DMS153 treated with DMSO at 0.1 percent for 48 hours (cell line): ENCODE measurements around the gene EMC6.
"Not testable (repeated sequence)": the region's sequence is repeated elsewhere in the genome, so short reads cannot be mapped to it uniquely, and the experiment has no call there.

ENCODE experiments used
- DNase-seq: peaks from one replicate; lab custom pipeline; 2025; ENCODE audit not compliant: unreplicated experiment; lab: John Stamatoyannopoulos, UW

The EMC6 gene

GRCh38 chr17:3704931-3705717 is 36.5 kb downstream of the EMC6 start:
- DNase-seq, result no peak

GRCh38 chr17:3705718-3705984 is 37.0 kb downstream of the EMC6 start:
- DNase-seq, result not testable (repeated sequence)

GRCh38 chr17:3708366-3708765 is 39.8 kb downstream of the EMC6 start:
- no peak for DNase-seq

- no peak for DNase-seq
Measured at GRCh38 chr17:3710951-3711383, 42.4 kb downstream of the EMC6 start.

GRCh38 chr17:3712811-3713463 is 44.3 kb downstream of the EMC6 start:
- DNase-seq, result no peak

- DNase-seq, result no peak
Measured at GRCh38 chr17:3715296-3715695, 46.7 kb downstream of the EMC6 start.

- no peak for DNase-seq
Measured at GRCh38 chr17:3718201-3718600, 49.6 kb downstream of the EMC6 start.

GRCh38 chr17:3719265-3719664 is 50.7 kb downstream of the EMC6 start:
- no peak for DNase-seq
